Stimulated activated CD4-positive, alpha-beta T cell treated with anti-CD3 and anti-CD28 coated beads, Interleukin-1b, Interleukin-23, amount 100 ng/mL, for 48 hours (primary cell): ENCODE measurements around the gene KCNH3.
"Not testable (repeated sequence)": the region's sequence is repeated elsewhere in the genome, so short reads cannot be mapped to it uniquely, and the experiment has no call there.

Experiments used
- DNase-seq: peaks from one replicate; pipeline ENCODE4 v3.0.0-alpha.2; 2020

Gene KCNH3

GRCh38 chr12:49538510-49539403 is at the start of gene KCNH3:
TSS of gene KCNH3 (plus strand) at chr12:49539030. CDS start at chr12:49539417, 387 bp downstream.
- peak; percentile 80 for DNase-seq

GRCh38 chr12:49489154-49489553 is 49.7 kb upstream of the KCNH3 start:
- no peak for DNase-seq

- DNase-seq, result no peak
Observed at GRCh38 chr12:49489720-49490119, 49.1 kb upstream of the KCNH3 start.

GRCh38 chr12:49491823-49492222 is 47.0 kb upstream of the KCNH3 start:
- DNase-seq, result no peak

GRCh38 chr12:49493900-49494299 is 44.9 kb upstream of the KCNH3 start:
- no peak for DNase-seq

- DNase-seq, result no peak
Observed at GRCh38 chr12:49496417-49497360, 42.1 kb upstream of the KCNH3 start.

- DNase-seq, result no peak
Observed at GRCh38 chr12:49501895-49502294, 36.9 kb upstream of the KCNH3 start.

GRCh38 chr12:49502590-49502989 is 36.2 kb upstream of the KCNH3 start:
- no peak for DNase-seq

- no peak for DNase-seq
Observed at GRCh38 chr12:49503674-49504180, 35.1 kb upstream of the KCNH3 start.

GRCh38 chr12:49505672-49506071 is 33.2 kb upstream of the KCNH3 start:
- no peak for DNase-seq

GRCh38 chr12:49507139-49507538 is 31.7 kb upstream of the KCNH3 start:
- no peak for DNase-seq

- DNase-seq, result not testable (repeated sequence)
Observed at GRCh38 chr12:49509681-49510080, 29.1 kb upstream of the KCNH3 start.

- no peak for DNase-seq
Observed at GRCh38 chr12:49511410-49511809, 27.4 kb upstream of the KCNH3 start.

GRCh38 chr12:49512546-49512945 is 26.3 kb upstream of the KCNH3 start:
- no peak for DNase-seq

GRCh38 chr12:49515266-49515665 is 23.6 kb upstream of the KCNH3 start:
- no peak for DNase-seq

- DNase-seq, result no peak
Observed at GRCh38 chr12:49518914-49519573, 19.8 kb upstream of the KCNH3 start.

GRCh38 chr12:49519574-49519936 is 19.3 kb upstream of the KCNH3 start:
- DNase-seq, result no peak

GRCh38 chr12:49521389-49521788 is 17.4 kb upstream of the KCNH3 start:
- no peak for DNase-seq

- no peak for DNase-seq
Observed at GRCh38 chr12:49524660-49525324, 14.0 kb upstream of the KCNH3 start.

GRCh38 chr12:49525942-49526341 is 12.9 kb upstream of the KCNH3 start:
- DNase-seq, result no peak

- no peak for DNase-seq
Observed at GRCh38 chr12:49527361-49528130, 11.3 kb upstream of the KCNH3 start.

GRCh38 chr12:49529414-49529813 is 9.4 kb upstream of the KCNH3 start:
- DNase-seq, result no peak
